Neural crest cell (in vitro differentiated cells): ENCODE results near the gene CPNE1. TPM values are rescaled to one million over a fixed set of nuclear protein-coding genes. Genes with fewer than 3 reads are reported as not detected.
A peak's percentile ranks its signal among the peaks of the same experiment; 100 is the strongest.

ENCODE experiments used
- DNase-seq: peaks from one replicate; pipeline ENCODE4 v3.0.0; 2021; ENCODE audit warnings: low read depth, mixed read lengths, low spot score
- H3K27ac Mint-ChIP-seq: one replicate; pipeline ENCODE4 v1.8.0; 2021; ENCODE audit warnings: mild to moderate bottlenecking, mixed read lengths; ENCODE audit not compliant: unreplicated experiment
- H3K27me3 Mint-ChIP-seq: 2 replicates; pipeline ENCODE4 v1.8.0; 2021; ENCODE audit warnings: low read depth, mild to moderate bottlenecking, mixed read lengths
- H3K36me3 Mint-ChIP-seq: 2 replicates; pipeline ENCODE4 v1.8.0; 2021; ENCODE audit warnings: low read depth, mild to moderate bottlenecking, mixed read lengths
- H3K4me1 Mint-ChIP-seq: 2 replicates; pipeline ENCODE4 v1.8.0; 2021; ENCODE audit warnings: mixed read lengths
- H3K4me3 Mint-ChIP-seq: one replicate; pipeline ENCODE4 v1.8.0; 2021; ENCODE audit warnings: mild to moderate bottlenecking, mixed read lengths
- H3K9me3 Mint-ChIP-seq: 2 replicates; pipeline ENCODE4 v1.8.0; 2021; ENCODE audit warnings: mixed read lengths
- CTCF ChIP-seq: fragments of 200-600 bp; sonication (generic); conservative IDR thresholded peaks from 2 replicates; pipeline ENCODE4 v1.5.0; 2021; ENCODE audit warnings: antibody characterized with exemption, mild to moderate bottlenecking
- total RNA-seq: library from RNA; stranded (reverse); gene quantifications from 2 replicates; pipeline ENCODE4 v1.2.1, GENCODE V29; 2021

The CPNE1 gene
- total RNA-seq, 1 donor from 2014 or later = 236 TPM

- DNase-seq = no peak
- H3K27ac Mint-ChIP-seq = no peak overlapping the region
- H3K4me1 Mint-ChIP-seq = peaks cover 58% of the 10 kb centered on the region
- no peaks in the 10 kb centered on the region for H3K36me3 Mint-ChIP-seq
- peak overlapping the region; percentile 99 for H3K4me3 Mint-ChIP-seq
- no peak for TF ChIP-seq CTCF
- H3K27me3 Mint-ChIP-seq = no peaks in the 10 kb centered on the region
- H3K9me3 Mint-ChIP-seq = no peaks in the 10 kb centered on the region
These were observed 2.1 kb downstream of the CPNE1 start for GRCh38 chr20:35662551-35662950.

- no peak for TF ChIP-seq CTCF
- no peaks in the 10 kb centered on the region for H3K9me3 Mint-ChIP-seq
- H3K36me3 Mint-ChIP-seq = no peaks in the 10 kb centered on the region
- H3K27me3 Mint-ChIP-seq = no peaks in the 10 kb centered on the region
- DNase-seq = no peak
- peaks cover 63% of the 10 kb centered on the region for H3K4me1 Mint-ChIP-seq
- no peak overlapping the region for H3K27ac Mint-ChIP-seq
- H3K4me3 Mint-ChIP-seq = peak overlapping the region; percentile 99
These were observed 2.8 kb downstream of the CPNE1 start for GRCh38 chr20:35661908-35662307.

- Mint-ChIP-seq H3K27ac (no peak overlapping the region), H3K27me3 (no peaks in the 10 kb centered on the region), H3K36me3 (no peaks in the 10 kb centered on the region), H3K4me3 (peak overlapping the region; percentile 99), H3K9me3 (no peaks in the 10 kb centered on the region), H3K4me1 (peaks cover 63% of the 10 kb centered on the region)
- no peak for TF ChIP-seq CTCF
- no peak for DNase-seq
These were observed 3.6 kb downstream of the CPNE1 start for GRCh38 chr20:35661053-35661452.

GRCh38 chr20:35660122-35660937, 4.4 kb downstream of the CPNE1 start:
- peaks cover 63% of the 10 kb centered on the region for H3K4me1 Mint-ChIP-seq
- H3K9me3 Mint-ChIP-seq = no peaks in the 10 kb centered on the region
- H3K4me3 Mint-ChIP-seq = peak overlapping the region; percentile 62
- TF ChIP-seq CTCF = no peak
- no peak overlapping the region for H3K27ac Mint-ChIP-seq
- H3K27me3 Mint-ChIP-seq = no peaks in the 10 kb centered on the region
- H3K36me3 Mint-ChIP-seq = no peaks in the 10 kb centered on the region
- DNase-seq = no peak

GRCh38 chr20:35657271-35657670, 7.4 kb downstream of the CPNE1 start:
- no peaks in the 10 kb centered on the region for H3K27me3 Mint-ChIP-seq
- no peaks in the 10 kb centered on the region for H3K9me3 Mint-ChIP-seq
- no peak overlapping the region for H3K27ac Mint-ChIP-seq
- DNase-seq = no peak
- TF ChIP-seq CTCF = no peak
- H3K4me1 Mint-ChIP-seq = peaks cover 41% of the 10 kb centered on the region
- H3K36me3 Mint-ChIP-seq = no peaks in the 10 kb centered on the region
- no peak overlapping the region for H3K4me3 Mint-ChIP-seq
